B cell (primary cell): ENCODE data around the gene SPTLC2. TPM values are rescaled to one million over a fixed set of nuclear protein-coding genes. Genes with fewer than 3 reads are reported as not detected.
A peak's percentile ranks its signal among the peaks of the same experiment; 100 is the strongest.

ENCODE experiments used
- ATAC-seq: fragments of 200-7000 bp; cut with Tn5 transposase; one replicate; pipeline ENCODE4 v1.10.0; 2021; ENCODE audit warnings: low read depth, mild to moderate bottlenecking, moderate number of reproducible peaks, moderate library complexity
- CTCF ChIA-PET: fragments of 350-600 bp; sonication (Branson Sonifier 250); formaldehyde crosslinking; loops from one replicate; lab custom pipeline; 2021; ENCODE audit warnings: antibody characterized with exemption, inconsistent platforms; lab: Charles Lee
- POLR2A ChIA-PET: fragments of 350-600 bp; sonication (Branson Sonifier 250); formaldehyde crosslinking; loops from one replicate; lab custom pipeline; 2021; ENCODE audit warnings: antibody characterized with exemption; lab: Charles Lee
- DNase-seq: peaks from one replicate; pipeline ENCODE4 v3.0.0; 2013
- H2AFZ ChIP-seq: 2 replicates; pipeline ENCODE4 v1.6.1; 2012; ENCODE audit warnings: mild to moderate bottlenecking, low read depth, low read length; ENCODE audit not compliant: insufficient read depth, poor library complexity, severe bottlenecking
- H3K27ac ChIP-seq, 2 donors: 1 replicate in 1 of 2; 2 replicates in 1 of 2; pipeline ENCODE4 v1.5.1; 2012 to 2013; ENCODE audit warnings: low read length in 2 of 2, mild to moderate bottlenecking in 2 of 2, moderate library complexity in 1 of 2
- H3K27me3 ChIP-seq, 4 experiments: fragments of 200-600 bp in 1 of 4; sonication (generic) in 1 of 4; replicated peaks in 1 of 4; 1 replicate in 2 of 4; 2 replicates in 2 of 4; pipeline versions ENCODE4 v1.6.1 to v1.7.0; 2013 to 2016; ENCODE audit warnings: low read length in 3 of 4, mild to moderate bottlenecking in 2 of 4, mixed read lengths in 1 of 4, moderate library complexity in 1 of 4; ENCODE audit not compliant: insufficient read depth in 4 of 4, control insufficient read depth in 3 of 4; ENCODE audit errors: control extremely low read depth in 1 of 4
- H3K36me3 ChIP-seq, 2 experiments: replicated peaks in 1 of 2; 1 replicate in 1 of 2; 2 replicates in 1 of 2; pipeline versions ENCODE4 v1.6.1 to v1.7.1; 2013; ENCODE audit warnings: low read length in 1 of 2; ENCODE audit not compliant: insufficient read depth in 2 of 2, control insufficient read depth in 1 of 2; ENCODE audit errors: control extremely low read depth in 1 of 2, extremely low read depth in 1 of 2
- H3K4me1 ChIP-seq, 2 donors: fragments of 200-600 bp in 1 of 2; sonication (generic) in 1 of 2; 1 replicate in 1 of 2; 2 replicates in 1 of 2; pipeline versions ENCODE4 v1.5.1 to v1.6.1; 2013 to 2017; ENCODE audit warnings: low read length in 2 of 2; ENCODE audit not compliant: control insufficient read depth in 2 of 2, insufficient read depth in 2 of 2
- H3K4me2 ChIP-seq: replicated peaks from 2 replicates; pipeline ENCODE3; 2012; ENCODE audit warnings: mild to moderate bottlenecking, low read depth, low read length; ENCODE audit not compliant: poor library complexity, severe bottlenecking
- H3K4me3 ChIP-seq, 5 experiments: fragments of 200-600 bp in 1 of 5; sonication (generic) in 1 of 5; 1 replicate in 3 of 5; 2 replicates in 2 of 5; pipeline versions ENCODE4 v1.5.1 to v1.7.0; 2011 to 2016; ENCODE audit warnings: low read length in 4 of 5, mild to moderate bottlenecking in 4 of 5, low read depth in 2 of 5, control low read depth in 1 of 5, moderate library complexity in 1 of 5; ENCODE audit not compliant: insufficient read depth in 1 of 5; ENCODE audit errors: control extremely low read depth in 1 of 5, extremely low read depth in 1 of 5
- H3K79me2 ChIP-seq: fragments of 200-600 bp; sonication (generic); one replicate; pipeline ENCODE4 v1.6.0; 2016; ENCODE audit warnings: low read length; ENCODE audit not compliant: control insufficient read depth, insufficient read depth
- H3K9ac ChIP-seq: fragments of 200-600 bp; sonication (generic); 2 replicates; pipeline ENCODE4 v1.6.1; 2017; ENCODE audit warnings: mild to moderate bottlenecking, low read length, moderate library complexity
- H3K9me3 ChIP-seq, 3 donors: one replicate each; pipeline versions ENCODE4 v1.6.1 to v1.7.1; 2013; ENCODE audit warnings: low read length in 2 of 3; ENCODE audit not compliant: control insufficient read depth in 2 of 3, insufficient read depth in 1 of 3; ENCODE audit errors: control extremely low read depth in 1 of 3
- H4K20me1 ChIP-seq: 2 replicates; pipeline ENCODE4 v1.6.0; 2012; ENCODE audit warnings: mild to moderate bottlenecking, low read length; ENCODE audit not compliant: insufficient read depth, control insufficient read depth, poor library complexity, severe bottlenecking
- H3K27ac Mint-ChIP-seq: one replicate; pipeline ENCODE4 v1.8.0; 2021; ENCODE audit warnings: mixed read lengths
- H3K27me3 Mint-ChIP-seq: one replicate; pipeline ENCODE4 v1.8.0; 2021; ENCODE audit warnings: mixed read lengths
- H3K4me1 Mint-ChIP-seq: one replicate; pipeline ENCODE4 v1.8.0; 2021; ENCODE audit warnings: mixed read lengths
- H3K4me3 Mint-ChIP-seq: one replicate; pipeline ENCODE4 v1.8.0; 2021; ENCODE audit warnings: mixed read lengths
- H3K9me3 Mint-ChIP-seq: one replicate; pipeline ENCODE4 v1.8.0; 2022; ENCODE audit warnings: mixed read lengths; ENCODE audit not compliant: insufficient read depth
- CTCF ChIP-seq: fragments of 200-600 bp; IDR thresholded peaks from one replicate; pipeline ENCODE4 v1.8.0; 2022; ENCODE audit warnings: antibody characterized with exemption, mild to moderate bottlenecking
- EZH2 ChIP-seq: IDR thresholded peaks from 2 replicates; pipeline ENCODE4 v1.6.1; 2012; ENCODE audit warnings: borderline replicate concordance, low read depth, mild to moderate bottlenecking, moderate library complexity, low read length; ENCODE audit not compliant: insufficient read depth, poor library complexity, severe bottlenecking
- WGBS: methylation state at CpG from one replicate; pipeline ENCODE4 v1.1.5; 2013; ENCODE audit warnings: missing lambda C conversion rate; ENCODE audit not compliant: insufficient coverage; 5-methylcytosine and 5-hydroxymethylcytosine counted together
- intact Hi-C: fragments of 100-400 bp; cut with micrococcal nuclease; formaldehyde crosslinking; loops from one replicate; pipeline ENCODE4 v1.10.0; 2022
- polyA plus RNA-seq: library from polyadenylated mRNA; depleted of rRNA; stranded (reverse); fragments of >200 nt; gene quantifications from 2 replicates; pipeline ENCODE4 v1.2.3, GENCODE V29; 2012
- total RNA-seq, 2 donors: library from RNA; stranded (reverse); fragments of 120-200 nt in 1 of 2; gene quantifications; 1 replicate in 1 of 2; 2 replicates in 1 of 2; pipeline versions ENCODE4 v1.2.3 to v1.2.4, GENCODE V29; 2013 to 2022

SPTLC2 gene
- total and polyA plus RNA-seq, 2 donors (not counting 1 experiment from before 2014, with no cell fraction given): 9.4 to 41.4 TPM

GRCh38 chr14:77657280-77657679 is 40.8 kb upstream of the SPTLC2 start:
- Mint-ChIP-seq H3K9me3 (no peaks in the 10 kb centered on the region), H3K27me3 (no peaks in the 10 kb centered on the region), H3K4me3 (no peak overlapping the region), H3K27ac (no peak overlapping the region), H3K4me1 (peaks cover 4% of the 10 kb centered on the region)
- Histone ChIP-seq H3K9me3 (no peaks in the 10 kb centered on the region), H3K9ac (no peak overlapping the region), H3K4me1 (peaks cover 0 to 6% of the 10 kb centered on the region in 2 donors), H3K36me3 (no peaks in the 10 kb centered on the region), H3K27me3 (no peaks in the 10 kb centered on the region), H3K4me3 (no peak overlapping the region), H3K4me2 (no peak overlapping the region), H4K20me1 (no peaks in the 10 kb centered on the region), H3K79me2 (no peaks in the 10 kb centered on the region), H2AFZ (no peak overlapping the region), H3K27ac (no peak overlapping the region)
- WGBS: 34% methylated on average over 5 of the region's 5 CpGs
- no peak for TF ChIP-seq CTCF
- TF ChIP-seq EZH2: no peak
- CTCF ChIA-PET: no interaction called here
- DNase-seq (no peak), ATAC-seq (no peak)
- intact Hi-C loops: no loop called here
- POLR2A ChIA-PET: interaction anchor here (0.6 kb wide), 1 partner anchor 46 kb away, joined by 11 read pairs; no protein-coding TSS in a partner anchor

GRCh38 chr14:77654001-77654441 is 37.6 kb upstream of the SPTLC2 start:
- TF ChIP-seq EZH2 (no peak), CTCF (no peak)
- H3K4me2 ChIP-seq: peak overlapping the region; percentile 23
- H3K27me3 ChIP-seq: no peaks in the 10 kb centered on the region
- Mint-ChIP-seq H3K27ac (no peak overlapping the region), H3K9me3 (no peaks in the 10 kb centered on the region), H3K27me3 (no peaks in the 10 kb centered on the region), H3K4me1 (peaks cover 4% of the 10 kb centered on the region), H3K4me3 (no peak overlapping the region)
- H3K4me1 ChIP-seq: peaks cover 0 to 6% of the 10 kb centered on the region in 2 donors
- no peak overlapping the region for H3K4me3 ChIP-seq
- ChIA-PET POLR2A (no interaction called here), CTCF (no interaction called here)
- DNase-seq (no peak), ATAC-seq (no peak)
- no peak overlapping the region for H3K27ac ChIP-seq
- 44% methylated on average over 11 of the region's 11 CpGs for WGBS
- H3K9me3 ChIP-seq: no peaks in the 10 kb centered on the region
- peak overlapping the region; percentile 40 for H2AFZ ChIP-seq
- no peaks in the 10 kb centered on the region for H4K20me1 ChIP-seq
- H3K36me3 ChIP-seq: no peaks in the 10 kb centered on the region
- intact Hi-C loops: no loop called here
- no peak overlapping the region for H3K9ac ChIP-seq
- H3K79me2 ChIP-seq: no peaks in the 10 kb centered on the region
